Hepatocyte (in vitro differentiated cells): Measurements from ENCODE around the gene CELA2A. TPM values are rescaled to one million over a fixed set of nuclear protein-coding genes. Genes with fewer than 3 reads are reported as not detected.
"Not testable (repeated sequence)": the region's sequence is repeated elsewhere in the genome, so short reads cannot be mapped to it uniquely, and the experiment has no call there.

Source experiments
- DNase-seq: peaks from one replicate; pipeline ENCODE4 v3.0.0-alpha.2; 2016; ENCODE audit warnings: low spot score
- H2AFZ ChIP-seq: fragments of 200-600 bp; sonication (generic); 2 replicates; pipeline ENCODE4 v1.6.0; 2016; ENCODE audit warnings: antibody characterized with exemption, mild to moderate bottlenecking
- H3K27ac ChIP-seq: fragments of 200-600 bp; sonication (generic); 2 replicates; pipeline ENCODE4 v1.5.1; 2016; ENCODE audit warnings: mild to moderate bottlenecking
- H3K27me3 ChIP-seq: fragments of 200-600 bp; sonication (generic); 2 replicates; pipeline ENCODE4 v1.6.1; 2016
- H3K36me3 ChIP-seq: fragments of 200-600 bp; sonication (generic); replicated peaks from 2 replicates; pipeline ENCODE4 v1.5.1; 2016; ENCODE audit warnings: low read depth; ENCODE audit not compliant: insufficient read depth
- H3K4me1 ChIP-seq: fragments of 200-600 bp; sonication (generic); 2 replicates; pipeline ENCODE4 v1.5.1; 2016; ENCODE audit warnings: mild to moderate bottlenecking, moderate library complexity; ENCODE audit not compliant: insufficient read depth
- H3K4me2 ChIP-seq: fragments of 200-600 bp; sonication (generic); 2 replicates; pipeline ENCODE4 v1.6.0; 2016
- H3K4me3 ChIP-seq: fragments of 200-600 bp; sonication (generic); 2 replicates; pipeline ENCODE4 v1.5.1; 2016; ENCODE audit warnings: mild to moderate bottlenecking
- H3K79me2 ChIP-seq: fragments of 200-600 bp; sonication (generic); 2 replicates; pipeline ENCODE4 v1.6.0; 2017; ENCODE audit warnings: mild to moderate bottlenecking
- H3K9me2 ChIP-seq: fragments of 200-600 bp; sonication (generic); replicated peaks from 2 replicates; pipeline ENCODE4 v1.6.0; 2017; ENCODE audit warnings: mild to moderate bottlenecking; ENCODE audit not compliant: insufficient read depth
- H3K9me3 ChIP-seq: fragments of 200-600 bp; sonication (generic); 2 replicates; pipeline ENCODE4 v1.5.1; 2016; ENCODE audit warnings: low read depth, mild to moderate bottlenecking
- H4K20me1 ChIP-seq: fragments of 200-600 bp; sonication (generic); 2 replicates; pipeline ENCODE4 v1.6.0; 2016; ENCODE audit warnings: mild to moderate bottlenecking; ENCODE audit not compliant: insufficient read depth, poor library complexity, severe bottlenecking
- CTCF ChIP-seq: fragments of 200-600 bp; sonication (generic); IDR thresholded peaks from 2 replicates; pipeline ENCODE4 v1.5.1; 2016; ENCODE audit warnings: antibody characterized with exemption, mild to moderate bottlenecking; ENCODE audit not compliant: poor library complexity
- EZH2 ChIP-seq: fragments of 200-600 bp; sonication (generic); IDR thresholded peaks from 2 replicates; pipeline ENCODE4 v1.6.1; 2016; ENCODE audit warnings: antibody characterized with exemption, mild to moderate bottlenecking, borderline replicate concordance
- EZH2phosphoT487 ChIP-seq: fragments of 200-600 bp; sonication (generic); IDR thresholded peaks from one replicate; pipeline ENCODE4 v1.6.1; 2018; ENCODE audit warnings: antibody characterized with exemption, mild to moderate bottlenecking, low read depth, moderate library complexity; ENCODE audit not compliant: unreplicated experiment, severe bottlenecking
- WGBS: methylation state at CpG from one replicate; pipeline ENCODE4 v1.1.6; 2016; ENCODE audit warnings: low lambda C conversion rate; ENCODE audit errors: missing lambda C conversion rate; 5-methylcytosine and 5-hydroxymethylcytosine counted together
- polyA plus RNA-seq: library from polyadenylated mRNA; unstranded; fragments of >200 nt; fragmentation: Nextera tagmentation; extraction: Ambion mirVana; gene quantifications from 2 replicates; pipeline ENCODE4 v1.2.1, GENCODE V29; 2016
- total RNA-seq: library from RNA; depleted of rRNA; stranded (reverse); fragments of >200 nt; gene quantifications from 2 replicates; pipeline ENCODE4 v1.2.3, GENCODE V29; 2014

CELA2A gene
- total and polyA plus RNA-seq, 2 experiments from 2014 or later = 2.2 to 5.6 TPM

GRCh38 chr1:15483971-15484370 is 27.4 kb downstream of the CELA2A start:
- Histone ChIP-seq H3K36me3 (no peaks in the 10 kb centered on the region), H3K9me3 (no peaks in the 10 kb centered on the region), H2AFZ (no peak overlapping the region), H3K4me3 (no peak overlapping the region), H3K4me1 (no peaks in the 10 kb centered on the region), H3K4me2 (no peak overlapping the region), H3K27ac (no peak overlapping the region), H3K27me3 (no peaks in the 10 kb centered on the region), H3K9me2 (no peaks in the 10 kb centered on the region), H3K79me2 (no peaks in the 10 kb centered on the region), H4K20me1 (no peaks in the 10 kb centered on the region)
- no peak for DNase-seq
- WGBS = 89% methylated on average over 2 of the region's 2 CpGs
- TF ChIP-seq EZH2phosphoT487 = no peak
- no peak for TF ChIP-seq EZH2
- no peak for TF ChIP-seq CTCF

- not testable (repeated sequence) for H3K9me2 ChIP-seq, H3K79me2 ChIP-seq, H3K4me3 ChIP-seq, H3K4me1 ChIP-seq, H3K27ac ChIP-seq, H3K9me3 ChIP-seq, H3K4me2 ChIP-seq, H3K27me3 ChIP-seq, H4K20me1 ChIP-seq, H3K36me3 ChIP-seq, DNase-seq, H2AFZ ChIP-seq
- 94% methylated on average over 6 of the region's 6 CpGs for WGBS
Observed at GRCh38 chr1:15484443-15484842, 27.9 kb downstream of the CELA2A start.

GRCh38 chr1:15485636-15486035 is 29.1 kb downstream of the CELA2A start:
- no peaks in the 10 kb centered on the region for H3K36me3 ChIP-seq
- no peak overlapping the region for H3K27ac ChIP-seq
- no peaks in the 10 kb centered on the region for H3K9me3 ChIP-seq
- 93% methylated on average over 6 of the region's 6 CpGs for WGBS
- no peak overlapping the region for H3K4me3 ChIP-seq
- H3K27me3 ChIP-seq = no peaks in the 10 kb centered on the region
- no peaks in the 10 kb centered on the region for H4K20me1 ChIP-seq
- TF ChIP-seq EZH2 (no peak), CTCF (no peak)
- H3K9me2 ChIP-seq = no peaks in the 10 kb centered on the region
- H3K4me2 ChIP-seq = no peak overlapping the region
- H2AFZ ChIP-seq = no peak overlapping the region
- no peak for DNase-seq
- no peaks in the 10 kb centered on the region for H3K4me1 ChIP-seq
- H3K79me2 ChIP-seq = no peaks in the 10 kb centered on the region

- not testable (repeated sequence) for H3K36me3 ChIP-seq, H3K27ac ChIP-seq, H3K9me3 ChIP-seq, H3K4me1 ChIP-seq, DNase-seq, H3K9me2 ChIP-seq, H4K20me1 ChIP-seq, H2AFZ ChIP-seq, H3K4me2 ChIP-seq, H3K4me3 ChIP-seq, H3K79me2 ChIP-seq, H3K27me3 ChIP-seq
- 97% methylated on average over 16 of the region's 17 CpGs for WGBS
Observed at GRCh38 chr1:15486844-15487610, 30.5 kb downstream of the CELA2A start.
